NB4 (cell line): Measurements from ENCODE around the gene TMEM88.

Experiments used
- POLR2A ChIP-seq: IDR thresholded peaks from 2 replicates; pipeline ENCODE4 v1.6.1; 2011; ENCODE audit warnings: mild to moderate bottlenecking; ENCODE audit not compliant: insufficient read length; ENCODE audit errors: extremely low read depth
- TF ChIP-seq, protein P1 (sequence below): IDR thresholded peaks from one replicate; pipeline ENCODE4 v1.5.1; 2012; ENCODE audit warnings: low read depth, low read length

DNA sequence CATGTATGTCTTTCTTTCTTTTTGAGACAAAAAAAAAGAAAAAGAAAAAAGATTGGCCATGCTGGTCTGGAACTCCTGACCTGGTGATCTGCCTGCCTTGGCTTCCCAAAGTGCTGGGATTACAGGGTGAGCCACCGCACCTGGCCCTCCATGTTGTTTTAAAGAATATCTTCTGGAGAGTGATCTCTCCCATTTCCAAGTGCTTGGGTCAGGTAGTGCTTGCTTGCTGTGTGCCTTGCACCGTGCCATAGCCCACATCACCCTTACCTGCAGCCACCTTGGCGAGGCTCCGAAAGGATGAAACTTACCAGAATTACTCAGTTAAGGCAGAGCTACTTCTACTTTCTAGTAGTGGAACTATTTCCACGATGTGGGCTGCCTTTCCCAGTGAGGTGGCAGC lies 39.9 kb upstream of the TMEM88 start:
- no peak for TF ChIP-seq POLR2A
- TF ChIP-seq, protein P1, sequence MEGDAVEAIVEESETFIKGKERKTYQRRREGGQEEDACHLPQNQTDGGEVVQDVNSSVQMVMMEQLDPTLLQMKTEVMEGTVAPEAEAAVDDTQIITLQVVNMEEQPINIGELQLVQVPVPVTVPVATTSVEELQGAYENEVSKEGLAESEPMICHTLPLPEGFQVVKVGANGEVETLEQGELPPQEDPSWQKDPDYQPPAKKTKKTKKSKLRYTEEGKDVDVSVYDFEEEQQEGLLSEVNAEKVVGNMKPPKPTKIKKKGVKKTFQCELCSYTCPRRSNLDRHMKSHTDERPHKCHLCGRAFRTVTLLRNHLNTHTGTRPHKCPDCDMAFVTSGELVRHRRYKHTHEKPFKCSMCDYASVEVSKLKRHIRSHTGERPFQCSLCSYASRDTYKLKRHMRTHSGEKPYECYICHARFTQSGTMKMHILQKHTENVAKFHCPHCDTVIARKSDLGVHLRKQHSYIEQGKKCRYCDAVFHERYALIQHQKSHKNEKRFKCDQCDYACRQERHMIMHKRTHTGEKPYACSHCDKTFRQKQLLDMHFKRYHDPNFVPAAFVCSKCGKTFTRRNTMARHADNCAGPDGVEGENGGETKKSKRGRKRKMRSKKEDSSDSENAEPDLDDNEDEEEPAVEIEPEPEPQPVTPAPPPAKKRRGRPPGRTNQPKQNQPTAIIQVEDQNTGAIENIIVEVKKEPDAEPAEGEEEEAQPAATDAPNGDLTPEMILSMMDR: no peak
